CD4-positive, alpha-beta T cell treated with Interleukin-12 subunit alpha and Interleukin-12 subunit beta, for 1 hour (primary cell): Measurements from ENCODE around the gene MS4A12.
"Not testable (repeated sequence)": the region's sequence is repeated elsewhere in the genome, so short reads cannot be mapped to it uniquely, and the experiment has no call there.

Experiments used
- DNase-seq: peaks from one replicate; pipeline ENCODE4 v3.0.0-alpha.2; 2020

The MS4A12 gene

DNA sequence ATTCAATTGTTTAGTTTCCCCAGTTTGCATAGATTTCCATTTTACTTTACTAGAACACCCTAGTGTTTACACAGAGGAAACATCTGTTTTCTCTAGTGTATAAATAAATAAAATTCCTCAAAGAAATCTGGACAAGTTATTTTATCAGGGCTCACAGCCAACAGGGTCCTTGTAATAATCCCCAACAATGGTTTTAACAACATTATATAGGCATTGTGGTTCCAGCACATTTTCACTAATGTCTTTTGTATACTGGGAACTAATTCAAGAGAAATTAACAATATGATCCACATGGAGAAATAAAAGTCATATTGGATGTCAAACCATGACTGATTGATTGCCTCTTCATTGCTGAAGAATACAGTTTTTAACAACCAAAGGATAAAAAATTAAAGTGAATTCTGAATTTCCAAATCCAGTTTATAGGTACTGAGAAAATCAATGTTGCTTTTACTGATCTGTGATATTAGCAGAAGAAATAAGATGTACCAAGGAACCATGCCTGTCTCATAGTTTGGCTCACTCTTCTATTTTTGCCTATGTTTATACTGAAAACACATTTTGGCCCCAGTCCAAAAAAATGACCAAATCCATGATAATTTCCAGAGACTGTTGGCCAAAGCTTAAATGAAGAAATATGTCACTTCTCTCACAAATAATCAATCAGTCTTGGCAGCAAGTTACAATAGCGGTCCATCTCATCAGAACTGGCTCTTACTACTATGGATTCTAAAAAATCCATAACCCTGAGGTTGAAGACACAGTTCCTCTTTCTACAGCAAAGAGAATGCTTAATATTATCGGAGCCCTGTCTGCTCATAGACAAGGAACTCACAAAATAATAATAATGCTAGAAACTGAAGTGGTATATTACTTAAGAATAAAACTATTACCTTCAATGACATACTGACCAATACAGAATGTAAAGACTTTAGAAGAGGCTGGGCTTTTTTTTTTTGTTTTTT is 21.2 kb downstream of the MS4A12 start:
- no peak for DNase-seq

DNA sequence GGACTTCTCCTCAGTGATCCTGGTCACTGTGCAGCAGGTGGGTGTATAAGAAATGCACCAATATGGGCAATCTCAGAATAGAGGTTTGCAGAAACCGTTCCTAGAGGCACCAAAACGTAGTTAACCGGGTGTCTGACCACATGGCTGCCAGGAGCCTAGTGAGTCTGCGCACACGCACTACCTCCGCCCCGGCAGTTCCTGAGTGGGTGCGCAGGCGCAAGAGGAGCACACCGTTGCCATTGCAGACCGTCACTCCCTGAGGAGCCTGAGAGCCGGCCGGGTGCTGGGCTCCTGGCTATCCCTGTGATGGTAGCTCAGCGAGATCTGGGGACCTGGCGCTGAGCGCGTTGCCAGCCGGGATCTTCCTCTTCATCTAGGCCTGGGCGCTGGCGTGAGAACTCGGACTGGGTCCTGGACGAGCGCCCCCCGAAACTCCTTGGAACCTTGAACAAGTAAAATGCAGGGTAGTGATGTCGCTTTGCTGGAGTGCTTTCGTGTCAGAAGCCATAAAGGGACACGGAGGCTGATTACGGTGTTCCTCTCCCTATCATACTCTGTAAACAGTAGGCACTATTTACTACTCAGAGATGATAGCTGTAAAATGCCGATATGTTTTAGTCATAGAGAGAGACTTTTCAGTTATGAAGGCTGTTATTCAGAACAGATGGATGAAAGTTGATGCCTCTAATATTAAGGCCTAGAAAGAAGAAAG is 22.7 kb downstream of the MS4A12 start, which contains the start of gene MS4A13:
MS4A13 (plus strand) TSS at position 249 of the 712 bp plus-strand sequence. CDS start 2,692 bp downstream, outside the sequence.
- DNase-seq: no peak

DNA sequence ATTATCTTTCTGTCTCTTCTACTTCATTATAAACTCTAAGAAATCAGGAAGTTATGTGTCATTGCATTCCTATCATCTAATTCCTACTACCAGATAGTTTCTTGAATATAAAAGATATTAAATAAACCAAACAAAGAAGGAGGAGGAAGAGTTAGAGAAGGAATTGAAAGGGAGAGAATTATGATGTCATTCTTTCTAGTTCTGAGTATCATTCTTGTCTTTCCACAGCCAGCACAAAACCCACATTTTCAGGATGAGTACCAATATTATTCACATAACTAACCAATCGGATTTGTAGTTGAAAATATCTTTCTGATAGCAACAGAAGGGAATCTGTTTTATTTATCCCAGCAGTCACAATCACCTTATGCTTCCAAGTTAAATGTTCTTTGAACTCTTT is 35.9 kb downstream of the MS4A12 start:
- DNase-seq: no peak

DNA sequence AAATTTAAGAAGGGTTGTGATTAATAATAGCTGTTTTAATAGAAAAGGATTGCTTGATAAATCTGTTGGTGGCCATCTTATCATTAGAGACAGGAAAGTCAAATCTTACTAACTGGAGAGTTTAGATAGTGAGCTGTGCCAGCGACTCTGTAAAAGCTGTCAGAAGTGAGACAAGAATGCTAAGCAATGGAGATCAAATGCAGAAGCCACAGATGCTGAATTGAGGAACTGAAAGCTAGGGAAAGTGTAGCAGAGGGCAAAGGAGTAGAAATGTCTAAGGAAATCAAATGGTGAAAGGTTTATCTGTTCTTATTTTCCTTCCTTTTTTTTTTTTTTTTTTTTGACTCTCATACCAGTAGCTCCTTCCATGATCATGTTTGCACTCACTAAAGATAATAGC is 36.4 kb downstream of the MS4A12 start:
- no peak for DNase-seq

DNA sequence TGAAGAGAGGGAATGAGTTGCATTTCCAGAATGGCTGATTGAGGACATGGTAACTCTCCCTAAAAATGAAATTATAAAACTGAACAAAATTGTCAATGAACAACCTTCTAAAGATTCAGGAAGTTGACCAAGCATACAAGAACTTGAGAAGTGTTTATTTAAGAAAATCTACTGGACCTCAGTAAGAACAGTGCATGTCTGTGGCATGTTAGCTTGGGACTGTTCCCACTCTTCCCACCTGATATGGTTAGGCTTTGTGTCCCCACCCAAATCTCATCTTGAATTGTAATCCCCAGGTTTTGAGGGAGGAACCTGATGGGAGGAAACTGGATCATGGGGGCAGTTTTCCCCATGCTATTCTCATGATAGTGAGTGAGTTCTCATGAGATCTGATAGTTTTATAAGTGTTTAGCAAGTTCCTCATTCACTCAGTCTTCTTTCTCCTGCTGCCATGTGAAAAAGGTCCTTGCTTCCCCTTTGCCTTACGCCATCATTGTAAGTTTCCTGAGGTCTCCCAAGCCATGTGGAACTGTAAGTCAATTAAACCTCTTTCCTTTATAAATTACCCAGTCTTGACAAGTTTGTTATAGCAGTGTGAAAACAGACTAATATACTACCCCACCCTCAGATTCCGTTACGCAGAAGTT is 38.0 kb downstream of the MS4A12 start:
- DNase-seq: no peak

DNA sequence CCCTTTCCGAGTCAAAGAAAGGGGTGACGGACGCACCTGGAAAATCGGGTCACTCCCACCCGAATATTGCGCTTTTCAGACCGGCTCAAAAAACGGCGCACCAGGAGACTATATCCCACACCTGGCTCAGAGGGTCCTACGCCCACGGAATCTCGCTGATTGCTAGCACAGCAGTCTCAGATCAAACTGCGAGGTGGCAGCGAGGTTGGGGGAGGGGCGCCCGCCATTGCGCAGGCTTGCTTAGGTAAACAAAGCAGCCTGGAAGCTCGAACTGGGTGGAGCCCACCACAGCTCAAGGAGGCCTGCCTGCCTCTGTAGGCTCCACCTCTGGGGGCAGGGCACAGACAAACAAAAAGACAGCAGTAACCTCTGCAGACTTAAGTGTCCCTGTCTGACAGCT is 39.8 kb downstream of the MS4A12 start:
- DNase-seq: not testable (repeated sequence)

DNA sequence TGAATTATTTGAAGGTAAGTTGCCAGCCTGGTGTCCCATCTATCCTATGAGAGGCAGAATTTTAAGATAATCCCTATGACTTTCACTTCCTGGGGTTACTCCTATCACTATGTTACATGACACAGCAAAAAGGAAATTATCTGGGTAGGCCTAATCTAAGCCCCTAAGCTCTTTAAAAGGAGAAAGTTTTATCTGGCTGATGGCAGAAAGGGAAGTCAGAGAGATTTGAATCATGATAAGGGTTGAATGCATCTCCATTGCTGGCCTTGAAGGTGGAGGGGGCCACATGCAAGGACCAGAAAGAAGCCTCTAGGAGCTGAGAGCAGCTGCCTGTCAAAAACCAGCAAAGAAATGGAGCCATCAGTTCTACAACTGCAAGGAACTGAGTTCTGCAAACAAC is 46.0 kb downstream of the MS4A12 start:
- DNase-seq: not testable (repeated sequence)

DNA sequence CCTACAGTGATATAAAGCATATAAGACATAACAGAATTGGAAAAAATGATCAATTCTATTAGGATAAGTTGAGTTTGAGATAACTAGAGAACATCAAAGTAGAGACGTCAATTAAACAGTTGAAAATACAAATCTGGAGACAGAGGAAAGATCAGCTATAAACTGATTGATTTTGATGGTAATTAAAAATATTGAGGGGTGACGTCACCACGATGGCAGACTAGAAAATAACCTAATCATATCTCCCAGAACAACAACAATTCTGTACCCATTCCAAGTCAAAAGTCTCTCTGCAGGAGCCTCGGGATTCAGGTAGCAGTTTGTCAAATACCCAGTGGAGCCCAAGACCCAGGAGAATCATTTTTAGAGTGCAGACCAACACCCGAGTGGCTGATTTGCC is 51.5 kb downstream of the MS4A12 start:
- no peak for DNase-seq
